BLaER1 (cell line): Measurements from ENCODE around the gene SLC1A7.

Experiments used
- H3K27ac ChIP-seq: shearing (Covaris generic); formaldehyde crosslinking; 2 replicates; pipeline ENCODE4 v1.8.1; 2022
- H3K27me3 ChIP-seq: shearing (Covaris generic); formaldehyde crosslinking; 2 replicates; pipeline ENCODE4 v1.8.1; 2022
- H3K36me3 ChIP-seq: shearing (Covaris generic); formaldehyde crosslinking; 2 replicates; pipeline ENCODE4 v1.8.1; 2022
- H3K4me1 ChIP-seq: shearing (Covaris generic); formaldehyde crosslinking; 2 replicates; pipeline ENCODE4 v1.8.1; 2022
- H3K4me2 ChIP-seq: shearing (Covaris generic); formaldehyde crosslinking; 2 replicates; pipeline ENCODE4 v1.8.1; 2022
- H3K4me3 ChIP-seq: shearing (Covaris generic); formaldehyde crosslinking; 2 replicates; pipeline ENCODE4 v1.8.1; 2022
- H3K9ac ChIP-seq: shearing (Covaris generic); formaldehyde crosslinking; 2 replicates; pipeline ENCODE4 v1.8.1; 2022
- H3K9me3 ChIP-seq: shearing (Covaris generic); formaldehyde crosslinking; 2 replicates; pipeline ENCODE4 v1.8.1; 2022
- H4K20me1 ChIP-seq: shearing (Covaris generic); formaldehyde crosslinking; 2 replicates; pipeline ENCODE4 v1.8.1; 2022
- Cebpa-rat ChIP-seq: shearing (Covaris generic); IDR thresholded peaks from 2 replicates; pipeline ENCODE4 v1.8.1; 2022

Gene SLC1A7

GRCh38 chr1:53065391-53065790 is 77.0 kb downstream of the SLC1A7 start:
- H3K9ac ChIP-seq: no peak overlapping the region
- no peak overlapping the region for H3K4me3 ChIP-seq
- H3K27ac ChIP-seq: no peak overlapping the region
- TF ChIP-seq Cebpa-rat: no peak
- no peaks in the 10 kb centered on the region for H4K20me1 ChIP-seq
- H3K36me3 ChIP-seq: no peaks in the 10 kb centered on the region
- peaks cover 18% of the 10 kb centered on the region; the same call in 1 of the 2 replicates for H3K9me3 ChIP-seq
- no peaks in the 10 kb centered on the region for H3K4me1 ChIP-seq
- H3K27me3 ChIP-seq: peaks cover 46% of the 10 kb centered on the region
- H3K4me2 ChIP-seq: no peak overlapping the region

GRCh38 chr1:53063744-53064515 is 78.5 kb downstream of the SLC1A7 start:
- no peak overlapping the region for H3K4me3 ChIP-seq
- no peak for TF ChIP-seq Cebpa-rat
- peaks cover 18% of the 10 kb centered on the region; the same call in 1 of the 2 replicates for H3K9me3 ChIP-seq
- H3K27ac ChIP-seq: no peak overlapping the region
- H3K36me3 ChIP-seq: no peaks in the 10 kb centered on the region
- no peaks in the 10 kb centered on the region for H4K20me1 ChIP-seq
- H3K4me2 ChIP-seq: no peak overlapping the region
- H3K27me3 ChIP-seq: peaks cover 58% of the 10 kb centered on the region
- no peak overlapping the region for H3K9ac ChIP-seq
- no peaks in the 10 kb centered on the region for H3K4me1 ChIP-seq

DNA sequence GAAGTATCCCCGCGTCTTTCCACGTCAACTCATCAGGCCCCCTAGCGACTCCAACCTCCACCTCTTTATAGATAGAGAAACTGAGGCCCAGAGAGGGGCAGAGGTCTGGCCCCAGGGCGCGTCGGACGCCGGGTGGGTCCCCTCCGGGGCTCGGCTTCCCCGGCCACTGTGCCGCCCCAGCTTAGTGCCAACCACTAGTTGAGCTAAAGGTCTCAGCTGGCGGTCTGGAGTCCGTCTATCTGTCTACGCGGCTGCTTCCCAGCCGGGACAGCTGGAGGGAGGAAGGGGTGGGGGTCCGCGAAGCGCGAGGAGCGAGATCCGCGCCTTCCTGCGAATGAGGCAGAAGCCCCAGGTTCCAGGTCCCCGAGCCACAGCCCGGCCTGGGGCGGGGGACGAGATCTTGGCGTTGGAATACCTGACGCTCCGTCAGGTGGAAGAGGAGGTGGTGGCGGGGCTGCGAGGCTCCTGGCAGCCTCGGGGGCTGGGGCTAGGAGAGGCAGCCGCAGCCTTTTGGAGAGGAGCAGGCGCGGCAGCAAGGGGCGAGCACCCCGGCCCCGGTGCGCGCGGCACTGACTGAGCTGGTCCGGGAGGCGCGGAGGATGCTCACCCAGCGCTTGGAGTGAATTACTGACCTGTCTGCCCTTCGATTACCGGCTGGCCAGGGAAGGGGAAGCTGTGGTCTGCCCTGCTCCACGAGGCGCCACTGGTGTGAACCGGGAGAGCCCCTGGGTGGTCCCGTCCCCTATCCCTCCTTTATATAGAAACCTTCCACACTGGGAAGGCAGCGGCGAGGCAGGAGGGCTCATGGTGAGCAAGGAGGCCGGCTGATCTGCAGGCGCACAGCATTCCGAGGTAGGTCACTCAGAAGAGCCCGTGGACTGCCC is 79.5 kb downstream of the SLC1A7 start:
- Histone ChIP-seq H3K9ac (no peak overlapping the region), H3K9me3 (peaks cover 18% of the 10 kb centered on the region; the same call in 1 of the 2 replicates), H3K4me2 (no peak overlapping the region), H3K4me1 (no peaks in the 10 kb centered on the region), H3K36me3 (no peaks in the 10 kb centered on the region), H3K27me3 (peaks cover 58% of the 10 kb centered on the region), H4K20me1 (no peaks in the 10 kb centered on the region), H3K27ac (no peak overlapping the region), H3K4me3 (no peak overlapping the region)
- no peak for TF ChIP-seq Cebpa-rat

DNA sequence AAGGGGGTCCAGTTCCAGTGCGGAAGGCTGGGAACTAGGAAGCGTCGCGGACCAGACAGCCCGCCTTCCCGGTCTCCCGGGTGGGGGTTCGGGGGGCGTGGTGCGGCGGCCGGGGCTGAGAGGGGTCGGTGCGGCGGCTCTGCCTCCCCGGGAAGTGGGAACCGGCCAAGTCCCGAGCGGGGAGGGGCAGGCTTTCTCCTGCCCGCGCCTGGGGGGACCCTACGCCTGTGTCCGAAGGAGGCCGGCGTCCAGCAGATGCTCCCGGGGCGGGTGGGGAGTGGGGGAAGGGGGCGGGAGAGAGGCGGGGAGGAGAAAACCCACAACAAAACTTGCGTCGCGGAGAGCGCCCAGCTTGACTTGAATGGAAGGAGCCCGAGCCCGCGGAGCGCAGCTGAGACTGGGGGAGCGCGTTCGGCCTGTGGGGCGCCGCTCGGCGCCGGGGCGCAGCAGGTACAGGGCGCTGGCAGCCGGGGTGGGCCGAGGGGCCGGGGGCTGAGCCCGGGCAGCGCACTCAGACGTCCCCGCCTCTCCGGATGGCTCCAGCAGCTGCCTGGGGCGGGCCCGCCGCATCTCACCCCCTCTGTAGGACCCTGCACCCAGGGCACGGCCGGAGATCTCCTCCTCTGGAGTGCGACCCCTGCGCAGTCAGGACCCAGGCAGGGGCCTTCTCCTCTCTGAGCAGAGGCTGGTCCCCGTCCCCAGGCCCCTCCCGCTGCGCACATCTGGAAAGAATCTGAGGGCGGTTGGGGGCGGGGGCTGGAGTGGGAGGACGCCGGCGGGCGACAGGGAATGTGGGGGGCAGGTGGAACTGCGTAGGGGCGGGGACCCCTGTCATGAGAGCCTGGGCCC is 80.4 kb downstream of the SLC1A7 start, which contains the start of gene PODN:
PODN (plus strand) TSS at position 355 of the 849 bp plus-strand sequence. CDS start 7,643 bp downstream, outside the sequence.
- Histone ChIP-seq H3K9me3 (peaks cover 18% of the 10 kb centered on the region; the same call in 1 of the 2 replicates), H3K4me3 (no peak within 1 kb of the TSS), H3K27me3 (peaks cover 58% of the 10 kb centered on the region), H4K20me1 (no peaks in the 10 kb centered on the region), H3K36me3 (no peaks in the 10 kb centered on the region), H3K4me1 (no peaks in the 10 kb centered on the region), H3K9ac (no peak within 1 kb of the TSS), H3K27ac (no peak within 1 kb of the TSS), H3K4me2 (no peak within 1 kb of the TSS)
- no peak for TF ChIP-seq Cebpa-rat

DNA sequence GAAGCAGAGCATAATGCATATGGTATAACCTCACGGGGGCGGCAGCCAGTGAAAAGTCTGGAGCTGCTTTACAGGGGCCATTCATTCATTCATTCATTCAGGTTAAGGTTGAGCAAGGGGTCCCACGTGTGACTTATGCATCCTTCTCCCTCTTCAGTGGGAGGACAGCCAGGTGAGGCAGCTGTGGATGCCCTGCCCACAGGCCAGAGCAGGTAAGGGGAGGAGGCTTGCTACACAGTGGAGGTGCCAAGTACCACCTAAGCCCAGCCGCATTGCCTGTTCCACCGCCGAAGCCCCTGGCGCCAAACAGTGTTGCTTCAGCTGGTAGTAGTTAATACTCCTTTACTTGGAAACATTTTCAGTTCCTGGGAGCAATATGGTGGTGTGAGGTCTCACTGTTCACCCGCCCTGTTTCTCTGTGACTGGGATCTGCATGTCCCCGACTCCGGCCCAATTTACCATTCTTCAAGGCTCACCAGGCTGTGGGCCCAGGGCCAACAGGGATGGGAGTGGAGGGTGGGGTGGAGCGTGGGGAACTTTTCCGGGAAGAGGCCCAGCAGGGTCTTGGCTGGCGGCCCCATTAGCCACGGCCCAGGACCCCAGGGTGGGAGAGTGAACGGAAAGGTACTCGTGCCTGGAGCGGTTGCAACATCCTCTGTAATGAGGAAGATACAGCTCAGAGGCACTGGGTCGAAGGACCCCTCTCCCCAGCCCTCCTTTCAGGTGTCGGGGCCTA is 81.1 kb downstream of the SLC1A7 start:
- no peak overlapping the region for H3K4me3 ChIP-seq
- no peaks in the 10 kb centered on the region for H4K20me1 ChIP-seq
- H3K36me3 ChIP-seq: no peaks in the 10 kb centered on the region
- H3K27ac ChIP-seq: no peak overlapping the region
- no peak for TF ChIP-seq Cebpa-rat
- no peak overlapping the region for H3K9ac ChIP-seq
- no peaks in the 10 kb centered on the region for H3K4me1 ChIP-seq
- H3K27me3 ChIP-seq: peaks cover 58% of the 10 kb centered on the region
- peaks cover 18% of the 10 kb centered on the region; the same call in 1 of the 2 replicates for H3K9me3 ChIP-seq
- no peak overlapping the region for H3K4me2 ChIP-seq

DNA sequence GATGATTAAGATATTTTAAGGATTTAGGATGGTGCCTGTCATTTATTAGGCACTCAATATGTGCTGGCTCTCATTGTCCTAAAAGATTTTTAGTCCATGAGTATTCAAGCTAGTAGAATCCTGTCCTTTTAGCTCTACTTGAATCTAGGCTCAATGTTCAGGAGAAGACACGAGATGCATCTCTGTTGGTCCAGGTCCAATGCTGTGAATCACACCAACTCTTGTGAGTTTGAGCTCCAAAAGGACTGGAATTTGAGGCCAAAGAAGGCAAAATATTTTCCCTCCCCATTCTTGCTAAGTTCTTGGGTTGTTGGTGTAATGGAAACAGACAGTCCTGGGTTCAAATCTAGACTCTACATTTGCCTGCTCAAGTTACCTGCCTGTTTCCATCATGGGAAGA is 81.9 kb downstream of the SLC1A7 start:
- no peaks in the 10 kb centered on the region for H3K4me1 ChIP-seq
- H3K4me2 ChIP-seq: no peak overlapping the region
- no peaks in the 10 kb centered on the region for H3K36me3 ChIP-seq
- no peak overlapping the region for H3K9ac ChIP-seq
- H4K20me1 ChIP-seq: no peaks in the 10 kb centered on the region
- no peak overlapping the region for H3K4me3 ChIP-seq
- no peak for TF ChIP-seq Cebpa-rat
- H3K27me3 ChIP-seq: peaks cover 58% of the 10 kb centered on the region
- no peak overlapping the region for H3K27ac ChIP-seq
- peaks cover 18% of the 10 kb centered on the region; the same call in 1 of the 2 replicates for H3K9me3 ChIP-seq

- no peak overlapping the region for H3K27ac ChIP-seq
Measured at GRCh38 chr1:53057127-53057526, 85.3 kb downstream of the SLC1A7 start.

DNA sequence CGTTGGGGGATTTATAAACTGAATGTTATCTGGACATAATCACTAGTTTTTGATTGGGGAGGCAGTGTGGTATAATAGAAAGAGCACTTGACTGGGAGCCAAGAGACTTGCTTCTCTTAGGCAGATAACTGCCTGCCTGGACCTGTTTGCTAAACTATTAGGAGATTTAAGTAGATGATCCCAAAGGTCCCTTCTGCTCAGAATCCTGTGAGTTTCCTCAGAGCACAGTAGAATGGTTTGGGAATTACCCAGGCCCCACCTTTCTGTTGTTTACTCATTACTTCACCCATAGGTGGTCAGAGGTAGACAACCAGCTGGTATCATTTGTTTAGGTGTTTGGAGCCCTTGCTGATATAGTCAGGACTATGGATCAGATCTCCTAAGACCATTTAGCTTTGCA is 90.8 kb downstream of the SLC1A7 start:
- TF ChIP-seq Cebpa-rat: no peak
- Histone ChIP-seq H3K36me3 (peaks cover 55% of the 10 kb centered on the region), H3K4me2 (no peak overlapping the region), H3K27me3 (no peaks in the 10 kb centered on the region), H3K9ac (no peak overlapping the region), H3K4me1 (no peaks in the 10 kb centered on the region), H3K4me3 (no peak overlapping the region), H3K9me3 (no peaks in the 10 kb centered on the region), H3K27ac (no peak overlapping the region), H4K20me1 (no peaks in the 10 kb centered on the region)

More at GRCh38 chr1:53057127-53057526, 85.3 kb downstream of the SLC1A7 start:
- Histone ChIP-seq H3K4me2 (no peak overlapping the region), H3K9me3 (peaks cover 12% of the 10 kb centered on the region; the same call in 1 of the 2 replicates), H3K4me3 (no peak overlapping the region), H4K20me1 (no peaks in the 10 kb centered on the region), H3K9ac (no peak overlapping the region), H3K4me1 (no peaks in the 10 kb centered on the region), H3K27me3 (peaks cover 30% of the 10 kb centered on the region), H3K36me3 (peaks cover 15% of the 10 kb centered on the region)
- TF ChIP-seq Cebpa-rat: no peak

DNA sequence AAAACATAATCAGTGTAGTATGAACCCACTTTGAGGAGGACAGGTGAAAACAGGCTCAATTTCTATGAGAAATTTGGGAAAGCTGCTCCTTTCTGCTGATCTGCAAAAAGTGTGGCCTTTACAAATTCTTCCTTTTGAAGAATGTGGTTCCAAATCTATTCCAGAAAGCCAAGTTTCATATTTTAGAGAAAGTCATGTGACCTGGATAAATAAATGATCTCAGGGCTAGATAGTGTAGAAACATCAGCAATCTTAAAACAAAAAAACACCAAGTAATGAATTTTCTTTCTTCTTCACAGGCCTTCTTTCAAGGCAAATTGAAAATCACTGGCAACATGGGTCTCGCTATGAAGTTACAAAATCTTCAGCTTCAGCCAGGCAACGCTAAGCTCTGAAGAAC is 92.1 kb downstream of the SLC1A7 start:
- Histone ChIP-seq H3K36me3 (peaks cover 56% of the 10 kb centered on the region), H3K9me3 (no peaks in the 10 kb centered on the region), H3K9ac (no peak overlapping the region), H3K4me2 (no peak overlapping the region), H3K27me3 (no peaks in the 10 kb centered on the region), H3K4me3 (no peak overlapping the region), H3K4me1 (no peaks in the 10 kb centered on the region), H3K27ac (no peak overlapping the region), H4K20me1 (no peaks in the 10 kb centered on the region)
- TF ChIP-seq Cebpa-rat: no peak
